ENCODE results near the gene RRH.

The RRH gene

GRCh38 chr4:109861916-109862511 is 34.2 kb downstream of the RRH start:
- TF ChIP-seq CTCF (IDR thresholded peaks at IDR 0.05; ENCODE audit: borderline replicate concordance, insufficient read depth, low read depth, low read length), result no peak
- no peak overlapping the region for H3K4me3 ChIP-seq (ENCODE audit: low read depth, low read length)

DNA sequence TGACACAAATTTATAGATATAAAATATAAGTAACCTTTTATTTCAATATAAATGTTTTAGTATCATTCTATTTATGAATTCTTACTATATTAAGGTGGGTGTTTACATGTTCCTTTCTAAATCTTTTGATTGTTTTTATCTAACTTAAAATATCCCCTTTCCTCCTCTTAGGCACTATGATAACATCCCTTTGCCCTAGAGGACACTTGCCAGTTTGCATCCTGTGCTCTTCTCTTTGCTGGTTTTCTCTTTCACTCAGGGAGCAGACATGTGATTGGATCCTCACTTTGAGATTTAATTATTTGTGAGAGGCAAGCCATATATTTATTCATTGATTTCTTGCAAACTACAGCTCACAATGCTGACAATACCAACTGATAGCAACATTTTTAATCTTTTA is 36.4 kb downstream of the RRH start:
- TF ChIP-seq CTCF (IDR thresholded peaks at IDR 0.05; ENCODE audit: borderline replicate concordance, insufficient read depth, low read depth, low read length), result no peak
- H3K4me3 ChIP-seq (ENCODE audit: low read depth, low read length), result no peak overlapping the region

DNA sequence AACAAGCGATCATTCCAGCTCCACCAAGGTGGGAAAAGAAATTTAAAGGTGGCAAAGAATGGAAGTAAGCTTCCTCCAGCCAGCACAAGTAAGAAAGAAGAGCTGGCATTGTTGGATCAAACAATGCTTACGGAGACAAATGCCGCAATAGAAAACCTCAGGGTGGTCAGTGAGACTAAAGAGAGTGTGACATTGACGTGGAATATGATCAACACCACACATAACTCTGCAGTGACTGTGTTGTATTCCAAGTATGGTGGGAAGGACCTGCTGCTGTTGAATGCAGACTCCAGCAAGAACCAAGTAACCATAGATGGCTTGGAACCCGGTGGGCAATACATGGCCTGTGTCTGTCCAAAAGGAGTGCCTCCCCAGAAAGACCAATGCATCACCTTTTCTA is 42.3 kb downstream of the RRH start:
- TF ChIP-seq CTCF (IDR thresholded peaks at IDR 0.05; ENCODE audit: borderline replicate concordance, insufficient read depth, low read depth, low read length), result no peak
- H3K4me3 ChIP-seq (ENCODE audit: low read depth, low read length), result no peak overlapping the region

DNA sequence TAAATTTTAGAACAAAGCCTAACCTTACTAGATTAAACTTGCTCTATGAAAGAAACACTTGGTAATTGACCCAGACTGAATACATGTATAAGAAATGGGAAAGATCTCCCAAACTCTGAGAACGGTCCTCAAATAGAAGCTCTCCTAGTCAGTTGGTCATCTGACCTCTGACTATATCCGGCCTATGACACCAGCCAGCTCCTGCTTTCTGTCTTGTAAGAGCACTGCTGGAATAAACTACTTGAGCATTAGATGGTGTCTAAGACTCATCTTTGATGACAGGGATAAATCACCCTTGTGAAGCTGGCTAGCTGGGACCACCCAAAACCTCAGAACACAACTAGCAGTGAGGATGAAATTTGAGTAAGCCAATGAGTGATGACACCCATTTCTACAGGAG is 44.3 kb downstream of the RRH start:
- H3K4me3 ChIP-seq (ENCODE audit: low read depth, low read length), result no peak overlapping the region
- TF ChIP-seq CTCF (IDR thresholded peaks at IDR 0.05; ENCODE audit: borderline replicate concordance, insufficient read depth, low read depth, low read length), result no peak

GRCh38 chr4:109872950-109873656 is 45.3 kb downstream of the RRH start:
- no peak overlapping the region for H3K4me3 ChIP-seq (ENCODE audit: low read depth, low read length)
- no peak for TF ChIP-seq CTCF (IDR thresholded peaks at IDR 0.05; ENCODE audit: borderline replicate concordance, insufficient read depth, low read depth, low read length)

- TF ChIP-seq CTCF (IDR thresholded peaks at IDR 0.05; ENCODE audit: borderline replicate concordance, insufficient read depth, low read depth, low read length), result no peak
- no peak overlapping the region for H3K4me3 ChIP-seq (ENCODE audit: low read depth, low read length)
These were observed 46.2 kb downstream of the RRH start for GRCh38 chr4:109873791-109874514.
